HL-60 (cell line): Measurements from ENCODE around the gene HNRNPC.

Experiments used
- CTCF ChIP-seq: IDR thresholded peaks from one replicate; pipeline ENCODE4 v1.5.1; 2011; ENCODE audit warnings: low read length, control low read depth, inconsistent platforms; ENCODE audit not compliant: insufficient read depth
- GABPA ChIP-seq: IDR thresholded peaks from 2 replicates; pipeline ENCODE4 v1.6.1; 2012; ENCODE audit warnings: low read depth
- POLR2AphosphoS5 ChIP-seq: IDR thresholded peaks from 2 replicates; pipeline ENCODE4 v1.6.1; 2012; ENCODE audit warnings: low read depth
- TF ChIP-seq, protein P1 (sequence below): IDR thresholded peaks from 2 replicates; pipeline ENCODE4 v1.6.1; 2012; ENCODE audit warnings: low read depth; ENCODE audit not compliant: insufficient replicate concordance

DNA sequence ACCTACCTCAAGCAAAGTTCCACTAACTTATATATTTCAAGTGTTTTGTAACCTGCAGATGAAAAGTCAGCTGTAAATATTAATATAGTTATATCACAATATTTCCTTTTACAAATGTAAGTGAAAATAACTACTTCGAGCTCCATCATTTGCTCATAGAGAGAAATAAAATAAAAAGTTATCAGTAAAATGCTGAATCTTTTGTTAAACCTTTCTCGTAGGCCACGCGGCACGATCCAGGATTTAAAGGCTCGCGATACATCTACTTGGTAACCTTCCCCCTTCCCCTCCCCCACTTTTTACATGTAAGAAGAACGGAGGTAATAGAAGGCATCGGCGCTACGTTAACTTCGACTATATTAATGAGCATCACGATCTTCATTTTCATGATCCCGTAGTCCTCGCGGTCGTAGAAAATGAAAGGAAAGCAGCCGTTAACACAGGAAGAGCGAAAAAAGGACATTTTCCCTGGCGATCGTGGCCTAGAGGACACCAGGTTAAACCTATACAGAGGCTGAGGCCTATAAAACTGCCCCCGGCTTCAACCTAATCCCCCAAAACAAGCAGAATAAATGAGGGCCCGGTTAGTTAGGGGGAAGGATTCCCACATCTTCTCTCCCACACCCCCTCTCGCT lies 508 bp downstream of the HNRNPC start:
- TF ChIP-seq CTCF (no peak), GABPA (no peak), POLR2AphosphoS5 (no peak)
- TF ChIP-seq, protein P1, sequence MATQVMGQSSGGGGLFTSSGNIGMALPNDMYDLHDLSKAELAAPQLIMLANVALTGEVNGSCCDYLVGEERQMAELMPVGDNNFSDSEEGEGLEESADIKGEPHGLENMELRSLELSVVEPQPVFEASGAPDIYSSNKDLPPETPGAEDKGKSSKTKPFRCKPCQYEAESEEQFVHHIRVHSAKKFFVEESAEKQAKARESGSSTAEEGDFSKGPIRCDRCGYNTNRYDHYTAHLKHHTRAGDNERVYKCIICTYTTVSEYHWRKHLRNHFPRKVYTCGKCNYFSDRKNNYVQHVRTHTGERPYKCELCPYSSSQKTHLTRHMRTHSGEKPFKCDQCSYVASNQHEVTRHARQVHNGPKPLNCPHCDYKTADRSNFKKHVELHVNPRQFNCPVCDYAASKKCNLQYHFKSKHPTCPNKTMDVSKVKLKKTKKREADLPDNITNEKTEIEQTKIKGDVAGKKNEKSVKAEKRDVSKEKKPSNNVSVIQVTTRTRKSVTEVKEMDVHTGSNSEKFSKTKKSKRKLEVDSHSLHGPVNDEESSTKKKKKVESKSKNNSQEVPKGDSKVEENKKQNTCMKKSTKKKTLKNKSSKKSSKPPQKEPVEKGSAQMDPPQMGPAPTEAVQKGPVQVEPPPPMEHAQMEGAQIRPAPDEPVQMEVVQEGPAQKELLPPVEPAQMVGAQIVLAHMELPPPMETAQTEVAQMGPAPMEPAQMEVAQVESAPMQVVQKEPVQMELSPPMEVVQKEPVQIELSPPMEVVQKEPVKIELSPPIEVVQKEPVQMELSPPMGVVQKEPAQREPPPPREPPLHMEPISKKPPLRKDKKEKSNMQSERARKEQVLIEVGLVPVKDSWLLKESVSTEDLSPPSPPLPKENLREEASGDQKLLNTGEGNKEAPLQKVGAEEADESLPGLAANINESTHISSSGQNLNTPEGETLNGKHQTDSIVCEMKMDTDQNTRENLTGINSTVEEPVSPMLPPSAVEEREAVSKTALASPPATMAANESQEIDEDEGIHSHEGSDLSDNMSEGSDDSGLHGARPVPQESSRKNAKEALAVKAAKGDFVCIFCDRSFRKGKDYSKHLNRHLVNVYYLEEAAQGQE = no peak
